NB4 (cell line): ENCODE results near the gene CEP290.

Experiments used
- DNase-seq: peaks from one replicate; pipeline ENCODE4 v3.0.0; 2010; ENCODE audit warnings: low read depth
- H3K4me3 ChIP-seq: one replicate; pipeline ENCODE4 v1.5.1; 2011; ENCODE audit warnings: mild to moderate bottlenecking, low read depth, low read length, moderate library complexity
- CTCF ChIP-seq: IDR thresholded peaks from one replicate; pipeline ENCODE4 v1.5.1; 2012; ENCODE audit warnings: low read depth, low read length
- MAX ChIP-seq: IDR thresholded peaks from 2 replicates; pipeline ENCODE4 v1.6.1; 2011; ENCODE audit warnings: low read depth, low read length
- MYC ChIP-seq: IDR thresholded peaks from 2 replicates; pipeline ENCODE4 v1.6.1; 2011; ENCODE audit warnings: low read depth, low read length
- POLR2A ChIP-seq: IDR thresholded peaks from 2 replicates; pipeline ENCODE4 v1.6.1; 2011; ENCODE audit warnings: mild to moderate bottlenecking; ENCODE audit not compliant: insufficient read length; ENCODE audit errors: extremely low read depth

Gene CEP290

GRCh38 chr12:88011755-88012154, 130.1 kb downstream of the CEP290 start:
- TF ChIP-seq MYC (no peak), POLR2A (no peak), MAX (no peak), CTCF (no peak)
- DNase-seq: no peak
- H3K4me3 ChIP-seq: no peak overlapping the region

- no peak overlapping the region for H3K4me3 ChIP-seq
- no peak for DNase-seq
- TF ChIP-seq MAX: no peak
- TF ChIP-seq MYC: no peak
- TF ChIP-seq POLR2A: no peak
- no peak for TF ChIP-seq CTCF
These were observed 135.5 kb downstream of the CEP290 start for GRCh38 chr12:88006351-88006750.

- no peak overlapping the region for H3K4me3 ChIP-seq
- no peak for TF ChIP-seq MYC
- TF ChIP-seq POLR2A: no peak
- TF ChIP-seq CTCF: no peak
- TF ChIP-seq MAX: no peak
- DNase-seq: no peak
These were observed 140.6 kb downstream of the CEP290 start for GRCh38 chr12:88001327-88001726.
